Inflammatory macrophage treated with lipopolysaccharide for 1 hour (primary cell): ENCODE measurements around the gene GPER1.
"Not testable (repeated sequence)": the region's sequence is repeated elsewhere in the genome, so short reads cannot be mapped to it uniquely, and the experiment has no call there.

ENCODE experiments used
- DNase-seq, 2 donors: peaks; one replicate each; pipeline ENCODE4 v3.0.0-alpha.2; 2020 to 2022

The GPER1 gene

GRCh38 chr7:1105189-1105588, 17.3 kb downstream of the GPER1 start:
- no peak for DNase-seq

- DNase-seq: no peak
Observed at GRCh38 chr7:1106063-1106792, 18.3 kb downstream of the GPER1 start.

GRCh38 chr7:1106793-1107421, 19.0 kb downstream of the GPER1 start:
- no peak for DNase-seq

DNA sequence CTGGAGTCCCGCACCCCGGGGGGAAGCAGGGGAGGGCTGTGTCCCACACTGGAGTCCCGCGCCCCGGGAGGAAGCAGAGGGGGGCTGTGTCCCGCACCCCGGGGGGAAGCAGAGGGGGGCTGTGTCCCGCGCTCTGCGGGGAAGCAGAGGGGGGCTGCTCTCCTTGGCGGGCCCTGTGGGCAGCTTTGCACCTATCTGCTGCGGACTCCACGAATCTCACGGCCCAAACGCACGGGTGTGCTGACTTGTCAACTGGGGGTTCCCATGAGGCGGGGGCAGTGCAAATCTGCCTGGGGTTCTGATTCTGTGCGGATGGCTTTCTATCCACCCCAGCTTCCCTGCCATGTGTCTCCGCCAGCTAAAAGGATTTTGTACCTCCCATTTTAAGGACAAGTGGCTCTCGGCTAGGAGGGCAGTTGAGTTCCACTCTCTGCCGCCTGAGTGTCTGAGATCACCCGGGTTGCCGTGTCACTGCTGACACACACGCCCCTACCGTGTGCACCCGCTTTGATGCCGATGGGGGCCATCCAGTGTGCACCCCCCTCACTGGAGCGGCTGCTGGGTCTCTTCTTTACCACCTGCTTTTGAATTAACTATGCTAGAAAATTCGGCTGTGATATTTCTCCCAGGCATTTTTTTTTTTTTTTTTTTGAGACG, 20.5 kb downstream of the GPER1 start:
- no peak for DNase-seq

- DNase-seq: no peak
Observed at GRCh38 chr7:1109581-1110310, 21.8 kb downstream of the GPER1 start.

DNA sequence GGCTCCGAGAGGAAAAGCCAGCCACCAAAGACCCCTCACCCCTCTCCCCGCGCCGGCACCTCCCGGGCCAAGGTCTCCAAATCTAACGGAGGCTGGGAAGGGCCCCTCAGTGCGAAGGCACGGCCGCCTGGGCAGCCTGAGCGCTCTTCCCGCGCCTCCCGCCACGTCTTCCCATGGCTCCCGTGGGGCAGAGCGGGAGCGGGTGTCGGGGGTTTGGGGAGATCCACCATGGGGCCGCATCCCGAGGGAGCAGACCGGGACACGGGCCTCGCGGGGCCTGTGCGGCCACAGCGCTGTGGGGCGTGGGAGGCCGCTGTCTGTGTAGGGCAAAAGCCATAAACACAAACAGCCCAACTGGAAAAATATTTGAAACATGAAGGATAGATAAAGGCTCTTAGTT, 22.4 kb downstream of the GPER1 start:
- DNase-seq: no peak

- DNase-seq: no peak
Observed at GRCh38 chr7:1111156-1111555, 23.2 kb downstream of the GPER1 start.

DNA sequence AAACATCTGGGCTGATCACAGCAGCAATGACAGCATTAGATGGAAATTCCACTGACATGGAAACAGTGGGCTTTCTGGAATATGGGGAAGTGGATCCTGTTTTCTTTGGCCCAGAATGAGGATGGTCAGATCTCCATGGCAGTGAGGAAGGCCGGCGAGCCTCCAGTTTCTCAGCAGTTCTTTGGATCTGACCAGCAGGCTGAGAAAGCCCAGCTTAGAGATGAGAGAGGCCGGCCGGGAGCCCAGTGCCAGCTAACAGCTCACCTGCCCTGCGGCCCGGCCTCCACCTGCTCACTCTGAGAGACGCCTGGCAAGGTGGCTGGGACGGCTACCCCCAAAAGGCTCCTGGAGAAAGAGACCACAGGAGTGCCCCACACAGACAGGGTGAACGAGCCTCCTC, 24.2 kb downstream of the GPER1 start:
- no peak for DNase-seq

DNA sequence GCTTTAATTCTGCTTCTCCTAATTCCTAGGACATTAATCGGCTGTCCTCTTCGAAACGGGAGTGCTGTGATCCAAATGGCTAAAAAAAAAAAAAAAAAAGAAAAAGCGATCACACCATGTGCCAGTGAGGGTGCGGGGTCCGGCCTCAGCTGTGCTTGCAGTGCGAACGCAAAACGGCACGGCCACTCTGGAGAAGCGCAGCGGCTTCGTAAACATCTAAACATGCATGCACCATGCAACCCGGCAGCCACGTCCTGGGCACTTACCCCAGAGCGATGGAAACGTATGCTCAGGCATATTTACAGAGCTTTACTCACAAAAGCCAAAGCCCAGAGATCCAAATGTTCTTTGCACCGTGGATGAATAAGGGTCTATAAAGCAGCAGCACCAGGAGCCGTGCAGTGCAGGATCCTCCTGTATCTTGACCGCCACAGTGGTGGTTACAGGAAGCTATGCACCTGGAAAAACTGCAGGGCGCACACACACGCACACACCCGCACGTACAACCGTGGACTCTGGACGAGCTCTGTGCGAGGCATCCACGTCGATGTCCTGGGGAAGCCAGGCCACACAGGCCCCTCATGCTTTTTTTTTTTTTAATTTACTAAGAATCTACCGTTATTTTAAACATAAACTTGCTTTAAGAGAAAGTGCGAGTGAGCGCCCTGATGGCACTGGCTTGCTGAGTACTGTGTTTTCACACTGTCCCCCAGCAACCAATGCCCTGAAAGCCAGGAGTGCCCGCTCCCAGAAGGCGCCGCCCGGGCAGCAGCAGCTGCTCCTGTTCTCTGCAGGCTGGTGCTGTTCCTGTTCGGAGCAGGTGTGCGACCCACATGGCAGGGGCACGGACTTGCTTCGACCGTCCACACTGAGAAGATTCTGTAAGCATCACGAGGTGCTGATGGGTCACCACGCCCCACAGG, 25.0 kb downstream of the GPER1 start:
- no peak for DNase-seq

DNA sequence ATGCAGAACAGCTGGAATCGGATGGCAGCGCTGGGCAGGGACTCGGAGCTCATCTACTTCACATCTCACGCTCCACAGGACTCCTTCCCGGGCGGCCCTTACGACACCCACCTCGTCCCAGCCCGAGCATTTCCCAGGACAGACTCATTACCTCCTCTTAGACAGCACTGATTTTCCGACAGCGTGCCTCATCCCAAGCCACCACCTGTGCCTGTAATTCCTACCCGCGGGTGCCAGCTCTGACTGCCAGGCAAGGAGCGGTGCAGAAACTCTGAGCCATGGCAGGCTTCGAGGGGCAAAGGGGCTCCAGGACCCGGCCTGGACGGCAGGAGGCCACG, 25.6 kb downstream of the GPER1 start:
- DNase-seq: no peak

- no peak for DNase-seq
Observed at GRCh38 chr7:1114088-1114487, 26.2 kb downstream of the GPER1 start.

GRCh38 chr7:1114505-1114904, 26.6 kb downstream of the GPER1 start:
- DNase-seq: no peak

DNA sequence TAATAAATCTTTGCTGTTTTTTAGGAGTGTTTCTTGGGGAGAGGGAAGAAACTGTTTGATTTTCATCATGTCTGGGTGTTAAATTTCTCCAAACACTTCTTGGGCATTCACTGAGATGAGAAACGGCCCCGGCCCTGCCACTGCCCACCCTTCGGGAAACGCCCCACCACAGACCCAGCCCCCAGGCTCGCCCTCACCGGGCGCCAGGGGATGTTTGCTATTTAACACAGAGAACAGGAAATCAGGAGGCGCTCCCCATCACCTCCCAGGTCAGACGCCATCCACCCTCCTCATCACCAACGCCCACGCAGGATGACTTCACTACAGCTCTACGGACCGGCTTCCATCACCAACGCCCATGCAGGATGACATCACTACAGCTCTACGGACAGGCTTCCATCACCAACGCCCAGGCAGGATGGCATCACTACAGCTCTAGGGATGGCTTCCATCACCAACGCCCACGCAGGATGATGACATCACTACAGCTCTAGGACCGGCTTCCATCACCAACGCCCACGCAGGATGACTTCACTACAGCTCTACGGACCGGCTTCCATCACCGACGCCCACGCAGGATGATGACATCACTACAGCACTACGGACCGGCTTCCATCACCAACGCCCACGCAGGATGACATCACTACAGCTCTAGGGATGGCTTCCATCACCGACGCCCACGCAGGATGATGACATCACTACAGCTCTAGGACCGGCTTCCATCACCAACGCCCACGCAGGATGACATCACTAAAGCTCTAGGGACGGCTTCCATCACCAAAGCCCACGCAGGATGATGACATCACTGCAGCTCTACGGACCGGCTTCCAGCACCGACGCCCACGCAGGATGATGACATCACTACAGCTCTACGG, 27.5 kb downstream of the GPER1 start:
- peak in 1 of 2 donors; percentile 10 for DNase-seq

DNA sequence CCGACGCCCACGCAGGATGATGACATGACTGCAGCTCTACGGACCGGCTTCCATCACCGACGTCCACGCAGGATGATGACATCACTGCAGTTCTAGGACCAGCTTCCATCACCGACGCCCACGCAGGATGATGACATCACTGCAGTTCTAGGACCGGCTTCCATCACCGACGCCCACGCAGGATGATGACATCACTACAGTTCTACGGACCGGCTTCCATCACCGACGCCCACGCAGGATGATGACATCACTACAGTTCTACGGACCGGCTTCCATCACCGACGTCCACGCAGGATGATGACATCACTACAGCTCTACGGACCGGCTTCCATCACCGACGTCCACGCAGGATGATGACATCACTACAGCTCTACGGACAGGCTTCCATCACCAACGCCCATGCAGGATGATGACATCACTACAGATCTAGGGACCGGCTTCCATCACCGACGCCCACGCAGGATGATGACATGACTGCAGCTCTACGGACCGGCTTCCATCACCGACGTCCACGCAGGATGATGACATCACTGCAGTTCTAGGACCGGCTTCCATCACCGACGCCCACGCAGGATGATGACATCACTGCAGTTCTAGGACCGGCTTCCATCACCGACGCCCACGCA, 28.6 kb downstream of the GPER1 start:
- not testable (repeated sequence) for DNase-seq

DNA sequence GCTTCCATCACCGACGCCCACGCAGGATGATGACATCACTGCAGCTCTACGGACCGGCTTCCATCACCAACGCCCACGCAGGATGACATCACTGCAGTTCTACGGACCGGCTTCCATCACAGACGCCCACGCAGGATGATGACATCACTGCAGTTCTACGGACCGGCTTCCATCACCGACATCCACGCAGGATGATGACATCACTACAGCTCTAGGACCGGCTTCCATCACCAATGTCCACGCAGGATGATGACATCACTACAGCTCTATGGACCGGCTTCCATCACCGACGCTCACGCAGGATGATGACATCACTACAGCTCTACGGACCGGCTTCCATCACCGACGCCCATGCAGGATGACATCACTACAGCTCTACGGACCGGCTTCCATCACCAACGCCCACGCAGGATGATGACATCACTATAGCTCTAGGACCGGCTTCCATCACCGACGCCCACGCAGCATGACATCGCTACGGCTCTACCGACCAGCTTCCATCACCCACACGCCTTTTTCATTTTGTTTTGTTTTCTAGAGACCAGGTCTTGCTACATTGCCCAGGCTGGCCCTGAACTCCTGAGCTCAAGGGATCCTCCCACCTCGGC, 29.5 kb downstream of the GPER1 start:
- DNase-seq: peak in 1 of 2 donors; percentile 11

DNA sequence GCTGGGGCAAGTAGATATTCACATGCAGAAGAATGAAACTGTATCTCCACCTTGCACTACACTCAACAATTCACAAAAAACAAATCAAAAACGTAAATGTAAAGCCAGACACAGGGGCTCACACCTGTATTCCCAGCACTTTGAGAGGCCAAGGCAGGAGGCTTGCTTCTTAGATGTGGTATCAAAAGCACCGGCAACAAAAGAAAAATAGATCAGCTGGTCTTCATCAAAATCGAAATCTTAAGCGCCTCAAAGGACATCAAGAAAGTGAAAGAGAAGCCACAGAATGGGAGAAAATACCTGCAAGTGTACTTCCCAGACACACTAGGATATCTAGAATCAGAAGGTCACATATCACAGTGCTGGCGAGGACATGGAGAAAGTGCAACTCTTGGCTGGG, 31.3 kb downstream of the GPER1 start:
- no peak for DNase-seq

GRCh38 chr7:1120791-1121190, 32.9 kb downstream of the GPER1 start:
- no peak for DNase-seq

- DNase-seq: no peak
Observed at GRCh38 chr7:1121476-1121875, 33.6 kb downstream of the GPER1 start.

GRCh38 chr7:1121886-1122831, 34.2 kb downstream of the GPER1 start:
- DNase-seq: no peak
